ENCODE data around the gene MAP2K2. TPM values are rescaled to one million over a fixed set of nuclear protein-coding genes. Genes with fewer than 3 reads are reported as not detected.
A peak's percentile ranks its signal among the peaks of the same experiment; 100 is the strongest.

MAP2K2 gene
- total RNA-seq, 2 donors from 2014 or later: 211 to 260 TPM

GRCh38 chr19:4157164-4157563, 33.2 kb upstream of the MAP2K2 start:
- Histone ChIP-seq H3K36me3 (no peaks in the 10 kb centered on the region), H3K9me3 (no peaks in the 10 kb centered on the region), H3K9ac (ENCODE audit: low read depth in 2 of 2, low read length in 2 of 2) (no peak overlapping the region), H3K4me3 (no peak overlapping the region), H3K27ac (no peak overlapping the region), H3K4me1 (no peaks in the 10 kb centered on the region), H3K27me3 (no peaks in the 10 kb centered on the region)
- DNase-seq: no peak
- intact Hi-C loops (cut with DNase I): no loop called here
- TF ChIP-seq CTCF (IDR thresholded peaks at IDR 0.05): no peak

GRCh38 chr19:4154571-4155312, 30.8 kb upstream of the MAP2K2 start:
- no peak overlapping the region for H3K27ac ChIP-seq
- DNase-seq: no peak
- no peaks in the 10 kb centered on the region for H3K36me3 ChIP-seq
- intact Hi-C loops (cut with DNase I): no loop called here
- TF ChIP-seq CTCF (IDR thresholded peaks at IDR 0.05): no peak
- H3K9me3 ChIP-seq: no peaks in the 10 kb centered on the region
- no peak overlapping the region for H3K4me3 ChIP-seq
- H3K4me1 ChIP-seq: no peaks in the 10 kb centered on the region
- no peaks in the 10 kb centered on the region for H3K27me3 ChIP-seq
- no peak overlapping the region for H3K9ac ChIP-seq (ENCODE audit: low read depth in 2 of 2, low read length in 2 of 2)

DNA sequence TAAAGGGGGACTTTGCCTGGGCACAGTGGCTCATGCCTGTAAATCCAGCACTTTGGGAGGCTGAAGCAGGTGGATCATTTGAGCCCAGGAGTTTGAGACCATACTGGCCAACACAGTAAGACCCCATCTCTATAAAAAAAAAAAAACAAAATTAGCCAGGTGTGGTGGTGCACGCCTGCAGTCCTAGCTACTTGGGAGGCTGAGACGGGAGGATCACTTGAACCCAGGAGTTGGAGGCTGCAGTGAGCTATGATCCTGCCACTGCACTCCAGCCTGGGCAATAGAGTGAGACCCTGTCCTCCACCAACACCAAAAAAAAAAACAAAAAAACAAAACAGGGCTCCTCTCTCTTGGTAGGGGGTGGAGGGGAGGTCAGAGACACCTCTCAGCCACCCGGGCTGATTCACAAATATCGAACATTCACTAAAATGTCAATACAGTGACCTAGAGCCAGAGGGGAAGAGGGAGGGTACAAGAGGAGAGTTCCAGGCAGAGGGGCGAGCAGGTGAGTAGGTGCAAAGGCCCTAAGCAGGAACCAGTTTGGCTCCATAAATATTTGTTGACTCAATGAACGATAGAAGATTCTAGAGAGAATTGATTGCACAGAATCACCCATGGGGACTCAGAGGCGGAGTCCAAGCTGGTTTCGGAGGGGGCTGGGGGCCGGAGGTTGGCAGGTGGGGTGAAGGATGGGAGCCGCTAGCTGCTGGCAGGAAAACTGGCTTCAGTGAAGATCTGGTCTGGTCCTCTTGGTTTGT, 28.5 kb upstream of the MAP2K2 start:
- Histone ChIP-seq H3K4me3 (no peak overlapping the region), H3K9me3 (no peaks in the 10 kb centered on the region), H3K4me1 (no peaks in the 10 kb centered on the region), H3K9ac (ENCODE audit: low read depth in 2 of 2, low read length in 2 of 2) (no peak overlapping the region), H3K27ac (no peak overlapping the region), H3K36me3 (no peaks in the 10 kb centered on the region), H3K27me3 (no peaks in the 10 kb centered on the region)
- intact Hi-C loops (cut with DNase I): no loop called here
- TF ChIP-seq CTCF (IDR thresholded peaks at IDR 0.05): no peak
- no peak for DNase-seq

DNA sequence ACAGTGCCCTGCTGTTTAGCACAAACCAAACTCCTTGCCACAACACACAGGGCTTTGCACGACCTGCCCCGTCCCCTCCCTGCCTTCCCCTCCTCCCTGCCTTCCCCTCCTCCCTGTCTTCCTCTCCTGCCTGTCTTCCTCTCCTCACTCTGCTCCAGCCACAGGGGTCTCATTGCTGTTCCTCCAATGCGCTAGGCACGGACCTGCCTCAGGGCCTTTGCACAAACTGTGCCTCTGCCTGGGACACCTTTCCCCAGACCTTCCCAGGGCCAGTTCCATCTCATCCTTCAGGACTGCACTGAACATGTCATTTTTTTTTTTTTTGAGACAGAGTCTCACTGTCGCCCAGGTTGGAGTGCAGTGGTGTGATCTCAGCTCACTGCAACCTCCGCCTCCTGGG, 27.7 kb upstream of the MAP2K2 start:
- Histone ChIP-seq H3K4me3 (no peak overlapping the region), H3K4me1 (no peaks in the 10 kb centered on the region), H3K9me3 (no peaks in the 10 kb centered on the region), H3K9ac (ENCODE audit: low read depth in 2 of 2, low read length in 2 of 2) (no peak overlapping the region), H3K27me3 (no peaks in the 10 kb centered on the region), H3K36me3 (no peaks in the 10 kb centered on the region), H3K27ac (no peak overlapping the region)
- DNase-seq: no peak
- TF ChIP-seq CTCF (IDR thresholded peaks at IDR 0.05): no peak
- intact Hi-C loops (cut with DNase I): no loop called here

DNA sequence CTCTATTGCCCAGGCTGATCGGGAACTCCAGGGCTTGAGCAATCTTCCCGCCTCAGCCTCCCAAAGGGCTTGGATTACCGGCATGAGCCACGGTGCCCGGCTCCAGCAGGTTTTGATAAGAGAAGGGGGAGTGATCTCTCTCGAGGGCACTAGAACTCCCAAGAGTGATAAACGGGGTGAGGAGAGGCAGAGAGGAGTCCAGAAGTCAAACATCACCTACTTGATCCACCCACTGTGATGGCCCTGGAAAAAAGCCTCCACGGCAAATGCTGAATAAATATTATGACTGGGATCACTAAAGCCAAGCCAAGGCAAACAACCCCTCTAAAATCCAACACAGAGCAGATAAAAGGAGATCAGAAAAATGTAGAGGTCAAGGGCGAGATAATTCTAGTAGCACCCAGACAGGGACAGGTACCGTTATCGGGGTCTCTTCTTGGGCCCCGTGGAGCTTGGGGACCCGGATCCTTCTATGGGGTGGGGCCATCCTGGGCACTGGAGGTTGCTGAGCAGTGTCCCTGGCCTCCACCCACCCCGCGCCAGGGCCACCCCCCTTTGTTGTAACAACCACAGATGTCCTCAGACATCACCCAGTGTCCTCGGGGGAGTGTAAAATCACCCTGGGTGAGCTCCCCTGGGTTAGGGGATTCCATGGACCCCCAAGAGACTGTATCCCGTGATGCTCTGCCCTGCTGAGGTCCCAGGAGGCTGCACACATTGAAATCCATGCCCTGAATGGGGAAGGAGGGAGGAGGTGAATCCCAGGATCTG, 25.8 kb upstream of the MAP2K2 start:
- peak overlapping the region; percentile 45 for H3K27ac ChIP-seq
- DNase-seq: peak; percentile 86
- no peak for TF ChIP-seq CTCF (IDR thresholded peaks at IDR 0.05)
- intact Hi-C loops (cut with DNase I): no loop called here
- no peaks in the 10 kb centered on the region for H3K36me3 ChIP-seq
- H3K9ac ChIP-seq (ENCODE audit: low read depth in 2 of 2, low read length in 2 of 2): peak overlapping the region in 1 of 2 donors; percentile 47
- H3K4me1 ChIP-seq: no peaks in the 10 kb centered on the region
- no peak overlapping the region for H3K4me3 ChIP-seq
- H3K27me3 ChIP-seq: no peaks in the 10 kb centered on the region
- no peaks in the 10 kb centered on the region for H3K9me3 ChIP-seq
